ENCODE measurements around the gene SPON2. TPM values are rescaled to one million over a fixed set of nuclear protein-coding genes. Genes with fewer than 3 reads are reported as not detected.
A peak's percentile ranks its signal among the peaks of the same experiment; 100 is the strongest.

SPON2 gene
- total RNA-seq, 1 experiment from 2014 or later = 6.6 TPM

DNA sequence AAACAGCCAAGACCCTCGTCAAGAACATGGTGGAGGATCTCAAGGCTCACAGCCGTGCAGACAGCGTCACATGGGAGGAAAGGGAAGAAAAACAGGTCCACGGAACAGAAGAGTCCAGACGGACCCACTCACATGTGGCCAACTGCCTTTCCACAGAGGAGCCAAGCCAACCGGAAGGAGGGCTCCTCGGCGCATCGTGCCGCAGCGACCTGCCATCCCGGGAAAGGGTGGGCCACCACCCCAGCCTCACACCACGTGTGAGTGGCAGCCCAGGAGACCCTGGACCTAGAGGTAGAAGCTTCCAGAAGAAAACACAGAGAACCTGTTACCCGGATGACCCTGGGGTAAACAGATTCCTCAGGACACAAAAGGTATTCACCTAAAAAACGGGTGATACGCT lies 48.2 kb upstream of the SPON2 start (continued):
- TF ChIP-seq, protein P1, sequence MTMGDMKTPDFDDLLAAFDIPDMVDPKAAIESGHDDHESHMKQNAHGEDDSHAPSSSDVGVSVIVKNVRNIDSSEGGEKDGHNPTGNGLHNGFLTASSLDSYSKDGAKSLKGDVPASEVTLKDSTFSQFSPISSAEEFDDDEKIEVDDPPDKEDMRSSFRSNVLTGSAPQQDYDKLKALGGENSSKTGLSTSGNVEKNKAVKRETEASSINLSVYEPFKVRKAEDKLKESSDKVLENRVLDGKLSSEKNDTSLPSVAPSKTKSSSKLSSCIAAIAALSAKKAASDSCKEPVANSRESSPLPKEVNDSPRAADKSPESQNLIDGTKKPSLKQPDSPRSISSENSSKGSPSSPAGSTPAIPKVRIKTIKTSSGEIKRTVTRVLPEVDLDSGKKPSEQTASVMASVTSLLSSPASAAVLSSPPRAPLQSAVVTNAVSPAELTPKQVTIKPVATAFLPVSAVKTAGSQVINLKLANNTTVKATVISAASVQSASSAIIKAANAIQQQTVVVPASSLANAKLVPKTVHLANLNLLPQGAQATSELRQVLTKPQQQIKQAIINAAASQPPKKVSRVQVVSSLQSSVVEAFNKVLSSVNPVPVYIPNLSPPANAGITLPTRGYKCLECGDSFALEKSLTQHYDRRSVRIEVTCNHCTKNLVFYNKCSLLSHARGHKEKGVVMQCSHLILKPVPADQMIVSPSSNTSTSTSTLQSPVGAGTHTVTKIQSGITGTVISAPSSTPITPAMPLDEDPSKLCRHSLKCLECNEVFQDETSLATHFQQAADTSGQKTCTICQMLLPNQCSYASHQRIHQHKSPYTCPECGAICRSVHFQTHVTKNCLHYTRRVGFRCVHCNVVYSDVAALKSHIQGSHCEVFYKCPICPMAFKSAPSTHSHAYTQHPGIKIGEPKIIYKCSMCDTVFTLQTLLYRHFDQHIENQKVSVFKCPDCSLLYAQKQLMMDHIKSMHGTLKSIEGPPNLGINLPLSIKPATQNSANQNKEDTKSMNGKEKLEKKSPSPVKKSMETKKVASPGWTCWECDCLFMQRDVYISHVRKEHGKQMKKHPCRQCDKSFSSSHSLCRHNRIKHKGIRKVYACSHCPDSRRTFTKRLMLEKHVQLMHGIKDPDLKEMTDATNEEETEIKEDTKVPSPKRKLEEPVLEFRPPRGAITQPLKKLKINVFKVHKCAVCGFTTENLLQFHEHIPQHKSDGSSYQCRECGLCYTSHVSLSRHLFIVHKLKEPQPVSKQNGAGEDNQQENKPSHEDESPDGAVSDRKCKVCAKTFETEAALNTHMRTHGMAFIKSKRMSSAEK (CRISPR knock-in tag; IDR thresholded peaks at IDR 0.05; ENCODE audit: borderline replicate concordance) = no peak
- TF ChIP-seq ESRRA (CRISPR knock-in tag; IDR thresholded peaks at IDR 0.05; ENCODE audit: borderline replicate concordance) (no peak), IRF2 (CRISPR knock-in tag; IDR thresholded peaks at IDR 0.05; ENCODE audit: borderline replicate concordance, low read depth) (no peak), NFE2L1 (CRISPR knock-in tag; IDR thresholded peaks at IDR 0.05) (no peak), ZNF121 (CRISPR knock-in tag; IDR thresholded peaks at IDR 0.05) (no peak), FOXJ3 (CRISPR knock-in tag; IDR thresholded peaks at IDR 0.05; ENCODE audit: borderline replicate concordance) (no peak), ZNF671 (CRISPR knock-in tag; IDR thresholded peaks at IDR 0.05) (no peak), GABPB1 (CRISPR knock-in tag; IDR thresholded peaks at IDR 0.05) (no peak)
- TF ChIP-seq, protein P2, sequence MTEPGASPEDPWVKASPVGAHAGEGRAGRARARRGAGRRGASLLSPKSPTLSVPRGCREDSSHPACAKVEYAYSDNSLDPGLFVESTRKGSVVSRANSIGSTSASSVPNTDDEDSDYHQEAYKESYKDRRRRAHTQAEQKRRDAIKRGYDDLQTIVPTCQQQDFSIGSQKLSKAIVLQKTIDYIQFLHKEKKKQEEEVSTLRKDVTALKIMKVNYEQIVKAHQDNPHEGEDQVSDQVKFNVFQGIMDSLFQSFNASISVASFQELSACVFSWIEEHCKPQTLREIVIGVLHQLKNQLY (CRISPR knock-in tag; IDR thresholded peaks at IDR 0.05) = no peak
- TF ChIP-seq, protein P3, sequence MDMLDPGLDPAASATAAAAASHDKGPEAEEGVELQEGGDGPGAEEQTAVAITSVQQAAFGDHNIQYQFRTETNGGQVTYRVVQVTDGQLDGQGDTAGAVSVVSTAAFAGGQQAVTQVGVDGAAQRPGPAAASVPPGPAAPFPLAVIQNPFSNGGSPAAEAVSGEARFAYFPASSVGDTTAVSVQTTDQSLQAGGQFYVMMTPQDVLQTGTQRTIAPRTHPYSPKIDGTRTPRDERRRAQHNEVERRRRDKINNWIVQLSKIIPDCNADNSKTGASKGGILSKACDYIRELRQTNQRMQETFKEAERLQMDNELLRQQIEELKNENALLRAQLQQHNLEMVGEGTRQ (CRISPR knock-in tag; IDR thresholded peaks at IDR 0.05) = no peak

DNA sequence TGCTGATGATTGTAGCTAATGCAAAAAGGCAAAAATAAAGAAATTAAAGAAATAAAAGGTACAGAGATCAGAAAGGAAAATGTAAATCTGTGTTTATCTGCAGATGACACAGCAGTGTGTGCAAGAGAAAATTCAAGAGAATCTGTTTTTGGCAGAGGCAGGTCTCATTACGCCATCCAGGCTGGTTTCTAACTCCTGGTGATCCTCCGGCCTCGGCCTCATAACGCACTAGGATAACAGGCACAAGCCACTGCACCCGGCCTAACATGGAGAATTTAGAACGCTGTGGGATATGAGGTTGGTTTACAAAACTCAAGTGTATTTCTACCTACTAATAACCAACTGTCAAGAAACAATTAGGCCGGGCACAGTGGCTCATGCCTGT lies 47.2 kb upstream of the SPON2 start:
- H3K9me3 Mint-ChIP-seq = no peaks in the 10 kb centered on the region
- TF ChIP-seq CREM (CRISPR knock-in tag; IDR thresholded peaks at IDR 0.05) = no peak
- TF ChIP-seq TEAD4 (CRISPR knock-in tag; IDR thresholded peaks at IDR 0.05) = no peak
- no peak for TF ChIP-seq ELF4 (CRISPR knock-in tag; IDR thresholded peaks at IDR 0.05; ENCODE audit: low read depth)
- no peak for TF ChIP-seq CBFB (CRISPR knock-in tag; IDR thresholded peaks at IDR 0.05; ENCODE audit: low read depth)
- no peak for TF ChIP-seq ZNF671 (CRISPR knock-in tag; IDR thresholded peaks at IDR 0.05)
- TF ChIP-seq ZNF219 (CRISPR knock-in tag; IDR thresholded peaks at IDR 0.05; ENCODE audit: borderline replicate concordance) = no peak
- ATAC-seq (no peak), DNase-seq (ENCODE audit: low spot score) (no peak)
- ChIA-PET CTCF (no interaction called here), POLR2A (no interaction called here)
- H3K36me3 Mint-ChIP-seq = peaks cover 37% of the 10 kb centered on the region
- H3K27me3 Mint-ChIP-seq (ENCODE audit: low read depth) = no peaks in the 10 kb centered on the region
- no peak overlapping the region for H3K4me3 Mint-ChIP-seq
- H3K4me1 Mint-ChIP-seq = no peaks in the 10 kb centered on the region
- H3K27ac Mint-ChIP-seq = no peak overlapping the region

DNA sequence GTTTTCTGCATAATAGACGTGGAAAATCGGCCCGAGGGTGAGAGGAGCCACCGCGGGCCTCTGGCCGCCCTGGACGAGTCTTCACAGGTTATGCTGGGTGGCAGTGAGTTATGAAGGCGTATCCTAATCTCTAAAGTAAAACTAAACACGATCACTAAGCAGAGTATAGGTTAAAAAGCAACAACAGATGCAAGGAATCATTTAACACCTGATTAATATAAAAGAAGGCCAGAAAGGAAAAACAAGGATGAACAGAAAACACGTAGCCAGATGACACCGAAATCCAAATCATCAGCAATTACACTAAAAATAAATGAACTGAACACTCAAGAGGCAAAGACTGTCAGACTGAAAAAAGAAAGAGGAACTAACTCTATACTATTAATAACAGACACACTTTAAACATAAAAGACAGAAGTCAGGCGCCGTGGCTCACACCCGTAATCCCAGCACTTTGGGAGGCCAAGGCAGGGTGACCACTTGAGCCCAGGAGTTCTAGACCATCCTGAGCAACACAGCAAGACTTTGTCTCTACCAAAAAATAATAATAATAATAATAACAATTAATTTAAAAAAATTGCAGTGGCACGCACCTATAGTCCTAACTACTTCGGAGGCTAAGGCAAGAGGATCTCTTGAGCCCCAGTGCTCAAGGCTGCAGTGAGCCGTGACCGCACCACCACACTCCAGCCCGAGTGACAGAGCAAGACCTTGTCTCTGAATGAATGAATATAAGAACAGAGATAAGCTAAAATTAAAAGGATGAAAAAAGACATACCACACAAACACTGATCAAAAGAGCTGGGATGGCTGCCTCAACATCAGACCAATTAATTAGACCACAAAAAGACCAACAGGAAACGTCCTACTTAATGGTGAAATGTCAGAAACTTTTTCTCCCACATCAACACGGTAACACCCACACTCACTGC lies 46.5 kb upstream of the SPON2 start:
- no peaks in the 10 kb centered on the region for H3K9me3 Mint-ChIP-seq
- 0 out of 2 replicates have a peak overlapping the region, but pooled peaks have one; percentile 15 for H3K27ac Mint-ChIP-seq
- no peaks in the 10 kb centered on the region for H3K27me3 Mint-ChIP-seq (ENCODE audit: low read depth)
- no peak for ATAC-seq
- no peaks in the 10 kb centered on the region for H3K4me1 Mint-ChIP-seq
- H3K4me3 Mint-ChIP-seq = no peak overlapping the region
- ChIA-PET POLR2A (no interaction called here), CTCF (interaction anchor here (1.5 kb wide), 1 partner anchor 100 kb away, joined by 3 read pairs; no protein-coding TSS in a partner anchor)
- peaks cover 31% of the 10 kb centered on the region for H3K36me3 Mint-ChIP-seq
- no peak for DNase-seq (ENCODE audit: low spot score)
- TF ChIP-seq RELA (CRISPR knock-in tag; IDR thresholded peaks at IDR 0.05; ENCODE audit: borderline replicate concordance) (no peak), SMAD4 (CRISPR knock-in tag; IDR thresholded peaks at IDR 0.05) (no peak)
- TF ChIP-seq, protein P4, sequence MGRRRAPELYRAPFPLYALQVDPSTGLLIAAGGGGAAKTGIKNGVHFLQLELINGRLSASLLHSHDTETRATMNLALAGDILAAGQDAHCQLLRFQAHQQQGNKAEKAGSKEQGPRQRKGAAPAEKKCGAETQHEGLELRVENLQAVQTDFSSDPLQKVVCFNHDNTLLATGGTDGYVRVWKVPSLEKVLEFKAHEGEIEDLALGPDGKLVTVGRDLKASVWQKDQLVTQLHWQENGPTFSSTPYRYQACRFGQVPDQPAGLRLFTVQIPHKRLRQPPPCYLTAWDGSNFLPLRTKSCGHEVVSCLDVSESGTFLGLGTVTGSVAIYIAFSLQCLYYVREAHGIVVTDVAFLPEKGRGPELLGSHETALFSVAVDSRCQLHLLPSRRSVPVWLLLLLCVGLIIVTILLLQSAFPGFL (CRISPR knock-in tag; IDR thresholded peaks at IDR 0.05; ENCODE audit: borderline replicate concordance) = no peak
- TF ChIP-seq, protein P5, sequence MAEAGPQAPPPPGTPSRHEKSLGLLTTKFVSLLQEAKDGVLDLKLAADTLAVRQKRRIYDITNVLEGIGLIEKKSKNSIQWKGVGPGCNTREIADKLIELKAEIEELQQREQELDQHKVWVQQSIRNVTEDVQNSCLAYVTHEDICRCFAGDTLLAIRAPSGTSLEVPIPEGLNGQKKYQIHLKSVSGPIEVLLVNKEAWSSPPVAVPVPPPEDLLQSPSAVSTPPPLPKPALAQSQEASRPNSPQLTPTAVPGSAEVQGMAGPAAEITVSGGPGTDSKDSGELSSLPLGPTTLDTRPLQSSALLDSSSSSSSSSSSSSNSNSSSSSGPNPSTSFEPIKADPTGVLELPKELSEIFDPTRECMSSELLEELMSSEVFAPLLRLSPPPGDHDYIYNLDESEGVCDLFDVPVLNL (CRISPR knock-in tag; IDR thresholded peaks at IDR 0.05; ENCODE audit: borderline replicate concordance, low read depth) = no peak
- TF ChIP-seq, protein P6, sequence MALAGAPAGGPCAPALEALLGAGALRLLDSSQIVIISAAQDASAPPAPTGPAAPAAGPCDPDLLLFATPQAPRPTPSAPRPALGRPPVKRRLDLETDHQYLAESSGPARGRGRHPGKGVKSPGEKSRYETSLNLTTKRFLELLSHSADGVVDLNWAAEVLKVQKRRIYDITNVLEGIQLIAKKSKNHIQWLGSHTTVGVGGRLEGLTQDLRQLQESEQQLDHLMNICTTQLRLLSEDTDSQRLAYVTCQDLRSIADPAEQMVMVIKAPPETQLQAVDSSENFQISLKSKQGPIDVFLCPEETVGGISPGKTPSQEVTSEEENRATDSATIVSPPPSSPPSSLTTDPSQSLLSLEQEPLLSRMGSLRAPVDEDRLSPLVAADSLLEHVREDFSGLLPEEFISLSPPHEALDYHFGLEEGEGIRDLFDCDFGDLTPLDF (CRISPR knock-in tag; IDR thresholded peaks at IDR 0.05) = no peak
